HCT116 (cell line): Measurements from ENCODE around the gene SORBS1. TPM values are rescaled to one million over a fixed set of nuclear protein-coding genes. Genes with fewer than 3 reads are reported as not detected.

Experiments
- ATAC-seq: fragments of 200-7000 bp; cut with Tn5 transposase; 2 replicates; pipeline ENCODE4 v1.9.1; 2020; ENCODE audit warnings: mild to moderate bottlenecking, moderate library complexity
- BruUV-seq: library from RNA; stranded (reverse); fragments of 400-500 nt; replicated peaks from 2 replicates; lab custom pipeline; 2021; lab: Mats Ljungman, UMichigan
- CTCF ChIA-PET: fragments of 300-600 bp; sonication (Branson Sonifier 250); formaldehyde crosslinking; loops from one replicate; lab custom pipeline; 2021; ENCODE audit warnings: antibody characterized with exemption; lab: Charles Lee
- POLR2A ChIA-PET: fragments of 300-600, 350-600 bp; sonication (Branson Sonifier 250); formaldehyde crosslinking; loops from one replicate; lab custom pipeline; 2021; ENCODE audit warnings: antibody characterized with exemption; lab: Charles Lee
- RAD21 ChIA-PET, 2 experiments: fragments of 300-600 bp; sonication (Branson Sonifier 250); formaldehyde crosslinking; loops; one replicate each; lab custom pipeline; 2023; ENCODE audit warnings: low total read pairs in 2 of 2; ENCODE audit not compliant: uncharacterized antibody in 2 of 2, unreplicated experiment in 2 of 2, low non-redundant PET in 1 of 2; lab: Charles Lee
- DNase-seq: peaks from one replicate; pipeline ENCODE4 v3.0.0-alpha.2; 2010; ENCODE audit warnings: low read depth, low spot score
- H2AFZ ChIP-seq: fragments of 200-600 bp; shearing (Covaris generic), sonication (generic); 2 replicates; pipeline ENCODE4 v1.6.1; 2017; ENCODE audit warnings: low read depth, mixed run types, mixed read lengths, antibody characterized with exemption, low read length; ENCODE audit not compliant: poor library complexity, severe bottlenecking
- H3K27ac ChIP-seq: 2 replicates; pipeline ENCODE4 v1.5.1; 2012; ENCODE audit warnings: low read depth, low read length
- H3K27me3 ChIP-seq: fragments of 200-600 bp; sonication (generic); 2 replicates; pipeline ENCODE4 v1.6.1; 2016; ENCODE audit warnings: mixed run types, low read length, mixed read lengths; ENCODE audit not compliant: insufficient read depth
- H3K36me3 ChIP-seq, 2 experiments: fragments of 200-500 bp in 1 of 2; fragments of 200-600 bp in 1 of 2; sonication (Bioruptor generic) in 1 of 2; sonication (generic) in 1 of 2; 2 replicates each; pipeline versions ENCODE4 v1.5.1 to v1.6.1; 2014 to 2016; ENCODE audit warnings: low read length in 2 of 2, inconsistent platforms in 1 of 2, mixed read lengths in 1 of 2, mixed run types in 1 of 2; ENCODE audit not compliant: insufficient read depth in 2 of 2, control insufficient read depth in 1 of 2
- H3K4me1 ChIP-seq, 2 experiments: fragments of 200-600 bp in 1 of 2; sonication (generic) in 1 of 2; 2 replicates each; pipeline versions ENCODE4 v1.5.1 to v1.6.1; 2012 to 2017; ENCODE audit warnings: low read length in 2 of 2, inconsistent platforms in 1 of 2, mild to moderate bottlenecking in 1 of 2, mixed read lengths in 1 of 2, mixed run types in 1 of 2, moderate library complexity in 1 of 2; ENCODE audit not compliant: insufficient read depth in 2 of 2, control insufficient read depth in 1 of 2
- H3K4me2 ChIP-seq: fragments of 200-600 bp; sonication (generic); 2 replicates; pipeline ENCODE4 v1.6.1; 2017; ENCODE audit warnings: mixed run types, low read length, mixed read lengths
- H3K4me3 ChIP-seq, 2 experiments: fragments of 200-600 bp in 1 of 2; sonication (generic) in 1 of 2; replicated peaks in 1 of 2; 2 replicates each; pipeline ENCODE4 v1.5.1; 2011 to 2016; ENCODE audit warnings: low read length in 2 of 2, control low read depth in 1 of 2, low read depth in 1 of 2, mild to moderate bottlenecking in 1 of 2, mixed read lengths in 1 of 2, mixed run types in 1 of 2
- H3K79me2 ChIP-seq: fragments of 200-600 bp; sonication (generic); 2 replicates; pipeline ENCODE4 v1.6.1; 2017; ENCODE audit warnings: mild to moderate bottlenecking, mixed run types, low read length, moderate library complexity, mixed read lengths; ENCODE audit not compliant: insufficient read depth
- H3K9ac ChIP-seq: fragments of 200-600 bp; sonication (generic); 2 replicates; pipeline ENCODE4 v1.6.1; 2016; ENCODE audit warnings: low read length, mixed read lengths
- H3K9me2 ChIP-seq: fragments of 200-600 bp; sonication (generic), shearing (Covaris generic); 2 replicates; pipeline ENCODE4 v1.6.1; 2017; ENCODE audit warnings: mixed run types, mild to moderate bottlenecking, moderate library complexity; ENCODE audit not compliant: insufficient read depth
- H3K9me3 ChIP-seq, 2 experiments: fragments of 200-500 bp in 1 of 2; fragments of 200-600 bp in 1 of 2; sonication (Bioruptor generic) in 1 of 2; sonication (generic) in 1 of 2; 2 replicates each; pipeline ENCODE4 v1.6.1; 2014 to 2017; ENCODE audit warnings: low read length in 2 of 2, mixed read lengths in 2 of 2, inconsistent platforms in 1 of 2, low read depth in 1 of 2, mild to moderate bottlenecking in 1 of 2, mixed run types in 1 of 2, moderate library complexity in 1 of 2; ENCODE audit not compliant: control insufficient read depth in 1 of 2, insufficient read depth in 1 of 2
- H4K20me1 ChIP-seq: fragments of 200-600 bp; sonication (generic), shearing (Covaris generic); 2 replicates; pipeline ENCODE4 v1.6.1; 2017; ENCODE audit warnings: mixed run types, mild to moderate bottlenecking, moderate library complexity; ENCODE audit not compliant: insufficient read depth
- ATF3 ChIP-seq: IDR thresholded peaks from 2 replicates; pipeline ENCODE4 v1.6.1; 2012
- CEBPB ChIP-seq: IDR thresholded peaks from 2 replicates; pipeline ENCODE4 v1.6.1; 2012; ENCODE audit warnings: low read depth
- EGR1 ChIP-seq: IDR thresholded peaks from 2 replicates; pipeline ENCODE4 v1.6.1; 2012; ENCODE audit warnings: low read depth
- EZH2 ChIP-seq: fragments of 200-600 bp; sonication (generic); IDR thresholded peaks from 2 replicates; pipeline ENCODE4 v1.6.1; 2017; ENCODE audit warnings: antibody characterized with exemption, mixed run types
- FOSL1 ChIP-seq: IDR thresholded peaks from 2 replicates; pipeline ENCODE4 v1.6.1; 2012; ENCODE audit warnings: low read depth
- JUND ChIP-seq: IDR thresholded peaks from 2 replicates; pipeline ENCODE4 v1.6.1; 2012
- POLR2A ChIP-seq: IDR thresholded peaks from 2 replicates; pipeline ENCODE4 v1.7.0; 2011; ENCODE audit warnings: borderline replicate concordance; ENCODE audit not compliant: insufficient read depth, insufficient read length; ENCODE audit errors: extremely low read depth
- POLR2AphosphoS5 ChIP-seq: IDR thresholded peaks from 2 replicates; pipeline ENCODE4 v1.6.1; 2011; ENCODE audit warnings: mild to moderate bottlenecking, low read depth, low read length, moderate library complexity
- RAD21 ChIP-seq: IDR thresholded peaks from 2 replicates; pipeline ENCODE4 v1.6.1; 2012; ENCODE audit warnings: low read depth, mild to moderate bottlenecking
- REST ChIP-seq: IDR thresholded peaks from 2 replicates; pipeline ENCODE4 v1.6.1; 2012; ENCODE audit warnings: low read depth
- SIN3A ChIP-seq: IDR thresholded peaks from 2 replicates; pipeline ENCODE4 v1.6.1; 2012; ENCODE audit warnings: low read depth
- SP1 ChIP-seq: IDR thresholded peaks from 2 replicates; pipeline ENCODE4 v1.6.1; 2012; ENCODE audit warnings: low read depth
- SRF ChIP-seq: IDR thresholded peaks from 2 replicates; pipeline ENCODE4 v1.6.1; 2012; ENCODE audit warnings: low read depth
- TCF7L2 ChIP-seq: IDR thresholded peaks from 2 replicates; pipeline ENCODE4 v1.7.0; 2011; ENCODE audit warnings: borderline replicate concordance, inconsistent platforms; ENCODE audit not compliant: insufficient read depth, insufficient read length; ENCODE audit errors: extremely low read depth
- YY1 ChIP-seq: IDR thresholded peaks from 2 replicates; pipeline ENCODE4 v1.6.1; 2011; ENCODE audit warnings: low read length, low read depth, moderate library complexity, mild to moderate bottlenecking; ENCODE audit not compliant: insufficient replicate concordance; ENCODE audit errors: extremely low read depth
- ZBTB33 ChIP-seq: IDR thresholded peaks from 2 replicates; pipeline ENCODE4 v1.6.1; 2011; ENCODE audit warnings: mild to moderate bottlenecking, low read length, moderate library complexity; ENCODE audit not compliant: insufficient replicate concordance; ENCODE audit errors: extremely low read depth
- ZFX ChIP-seq: fragments of 450-650 bp; IDR thresholded peaks from 2 replicates; pipeline ENCODE4 v1.6.1; 2017
- ZNF274 ChIP-seq: fragments of 200-500 bp; sonication (Bioruptor generic); IDR thresholded peaks from 2 replicates; pipeline ENCODE4 v1.6.1; 2014; ENCODE audit warnings: mild to moderate bottlenecking, low read depth, low read length, inconsistent platforms
- intact Hi-C: fragments of 100-400 bp; cut with micrococcal nuclease; formaldehyde crosslinking; loops from 2 replicates; pipeline ENCODE4 v1.10.0; 2022
- total RNA-seq: library from RNA; stranded (reverse); gene quantifications from one replicate; pipeline ENCODE4 v1.2.1, GENCODE V29; 2021; ENCODE audit not compliant: unreplicated experiment
- TF ChIP-seq, protein P1 (sequence below), 3 experiments: fragments of 200-600 bp in 1 of 3; sonication (generic) in 1 of 3; IDR thresholded peaks in 2 of 3; conservative IDR thresholded peaks in 1 of 3; 2 replicates each; pipeline ENCODE4 v1.5.1; 2012 to 2017; ENCODE audit warnings: low read depth in 2 of 3, low read length in 2 of 3, antibody characterized with exemption in 1 of 3, borderline replicate concordance in 1 of 3, control low read depth in 1 of 3, mild to moderate bottlenecking in 1 of 3, mixed read lengths in 1 of 3, mixed run types in 1 of 3, moderate library complexity in 1 of 3; ENCODE audit not compliant: insufficient read depth in 1 of 3
- TF ChIP-seq, protein P2 (sequence below): IDR thresholded peaks from 2 replicates; pipeline ENCODE4 v1.6.1; 2012

Gene SORBS1
- total RNA-seq, 1 experiment from 2014 or later: 3.4 TPM

- CTCF ChIA-PET: interaction anchor here (0.6 to 6.2 kb wide), 15 partner anchors 14 to 400 kb away, joined by 3 to 86 read pairs (median 3); partner anchors contain the start of genes ALDH18A1 and TCTN3
- no peak overlapping the region for H3K9ac ChIP-seq
- BruUV-seq: no TSS peak
- no peak overlapping the region for H3K4me3 ChIP-seq
- H3K36me3 ChIP-seq: 0 out of 4 replicates have a peak, but pooled peaks cover 0 to 2% of the 10 kb centered on the region in 2 experiments
- H3K79me2 ChIP-seq: no peaks in the 10 kb centered on the region
- no peak overlapping the region for H3K27ac ChIP-seq
- no peak overlapping the region for H3K4me2 ChIP-seq
- RAD21 ChIA-PET: interaction anchor here (0.7 to 2.2 kb wide), 5 partner anchors 21 to 227 kb away, joined by 3 to 16 read pairs (median 6); no protein-coding TSS in a partner anchor
- no peaks in the 10 kb centered on the region for H3K9me3 ChIP-seq
- ATAC-seq: peak; percentile 97
- peak; percentile 90 for DNase-seq
- H3K4me1 ChIP-seq: no peaks in the 10 kb centered on the region
- intact Hi-C loops: loop anchor here (1.0 to 5.0 kb wide), 5 partner anchors 154 to 468 kb away; no protein-coding TSS in a partner anchor
- no peaks in the 10 kb centered on the region for H4K20me1 ChIP-seq
- H3K9me2 ChIP-seq: no peaks in the 10 kb centered on the region
- peak overlapping the region; percentile 67 for H2AFZ ChIP-seq
- POLR2A ChIA-PET: no interaction called here
- no peaks in the 10 kb centered on the region for H3K27me3 ChIP-seq
- TF ChIP-seq ZNF274: no peak
- TF ChIP-seq POLR2A: no peak
- no peak for TF ChIP-seq ZFX
- no peak for TF ChIP-seq SP1
- TF ChIP-seq TCF7L2: no peak
- TF ChIP-seq, protein P1, sequence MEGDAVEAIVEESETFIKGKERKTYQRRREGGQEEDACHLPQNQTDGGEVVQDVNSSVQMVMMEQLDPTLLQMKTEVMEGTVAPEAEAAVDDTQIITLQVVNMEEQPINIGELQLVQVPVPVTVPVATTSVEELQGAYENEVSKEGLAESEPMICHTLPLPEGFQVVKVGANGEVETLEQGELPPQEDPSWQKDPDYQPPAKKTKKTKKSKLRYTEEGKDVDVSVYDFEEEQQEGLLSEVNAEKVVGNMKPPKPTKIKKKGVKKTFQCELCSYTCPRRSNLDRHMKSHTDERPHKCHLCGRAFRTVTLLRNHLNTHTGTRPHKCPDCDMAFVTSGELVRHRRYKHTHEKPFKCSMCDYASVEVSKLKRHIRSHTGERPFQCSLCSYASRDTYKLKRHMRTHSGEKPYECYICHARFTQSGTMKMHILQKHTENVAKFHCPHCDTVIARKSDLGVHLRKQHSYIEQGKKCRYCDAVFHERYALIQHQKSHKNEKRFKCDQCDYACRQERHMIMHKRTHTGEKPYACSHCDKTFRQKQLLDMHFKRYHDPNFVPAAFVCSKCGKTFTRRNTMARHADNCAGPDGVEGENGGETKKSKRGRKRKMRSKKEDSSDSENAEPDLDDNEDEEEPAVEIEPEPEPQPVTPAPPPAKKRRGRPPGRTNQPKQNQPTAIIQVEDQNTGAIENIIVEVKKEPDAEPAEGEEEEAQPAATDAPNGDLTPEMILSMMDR (IDR thresholded peaks at IDR 0.05 in 2 of 3, conservative IDR thresholded peaks at IDR 0.05 in 1 of 3; ENCODE audit: borderline replicate concordance in 1 of 3, insufficient read depth in 1 of 3, low read depth in 2 of 3, low read length in 2 of 3): peak; percentile 96 to 99 (median 98)
- TF ChIP-seq CEBPB: no peak
- TF ChIP-seq FOSL1: no peak
- TF ChIP-seq EZH2: no peak
- TF ChIP-seq EGR1: no peak
- TF ChIP-seq ZBTB33: no peak
- no peak for TF ChIP-seq SRF
- no peak for TF ChIP-seq SIN3A
- TF ChIP-seq ATF3: no peak
- TF ChIP-seq, protein P2, sequence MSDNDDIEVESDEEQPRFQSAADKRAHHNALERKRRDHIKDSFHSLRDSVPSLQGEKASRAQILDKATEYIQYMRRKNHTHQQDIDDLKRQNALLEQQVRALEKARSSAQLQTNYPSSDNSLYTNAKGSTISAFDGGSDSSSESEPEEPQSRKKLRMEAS: no peak
- peak; percentile 99 for TF ChIP-seq RAD21
- no peak for TF ChIP-seq REST
- no peak for TF ChIP-seq POLR2AphosphoS5
- peak; percentile 42 for TF ChIP-seq YY1
- TF ChIP-seq JUND: no peak
Observed at GRCh38 chr10:95601116-95601719, 40.0 kb upstream of the SORBS1 start.
